ENCODE results near the gene RIPOR3.

Gene RIPOR3

GRCh38 chr20:50592282-50593004 is 98.9 kb downstream of the RIPOR3 start:
- Histone ChIP-seq H3K36me3 (0 out of 2 replicates have a peak, but pooled peaks cover 3% of the 10 kb centered on the region), H3K4me1 (peaks cover 5% of the 10 kb centered on the region; the same call in 1 of the 2 replicates), H3K4me3 (ENCODE audit: low read depth, low read length) (no peak overlapping the region), H3K9me3 (no peaks in the 10 kb centered on the region), H3K27me3 (no peaks in the 10 kb centered on the region)
- peak; percentile 40 for DNase-seq
- TF ChIP-seq, protein P1, sequence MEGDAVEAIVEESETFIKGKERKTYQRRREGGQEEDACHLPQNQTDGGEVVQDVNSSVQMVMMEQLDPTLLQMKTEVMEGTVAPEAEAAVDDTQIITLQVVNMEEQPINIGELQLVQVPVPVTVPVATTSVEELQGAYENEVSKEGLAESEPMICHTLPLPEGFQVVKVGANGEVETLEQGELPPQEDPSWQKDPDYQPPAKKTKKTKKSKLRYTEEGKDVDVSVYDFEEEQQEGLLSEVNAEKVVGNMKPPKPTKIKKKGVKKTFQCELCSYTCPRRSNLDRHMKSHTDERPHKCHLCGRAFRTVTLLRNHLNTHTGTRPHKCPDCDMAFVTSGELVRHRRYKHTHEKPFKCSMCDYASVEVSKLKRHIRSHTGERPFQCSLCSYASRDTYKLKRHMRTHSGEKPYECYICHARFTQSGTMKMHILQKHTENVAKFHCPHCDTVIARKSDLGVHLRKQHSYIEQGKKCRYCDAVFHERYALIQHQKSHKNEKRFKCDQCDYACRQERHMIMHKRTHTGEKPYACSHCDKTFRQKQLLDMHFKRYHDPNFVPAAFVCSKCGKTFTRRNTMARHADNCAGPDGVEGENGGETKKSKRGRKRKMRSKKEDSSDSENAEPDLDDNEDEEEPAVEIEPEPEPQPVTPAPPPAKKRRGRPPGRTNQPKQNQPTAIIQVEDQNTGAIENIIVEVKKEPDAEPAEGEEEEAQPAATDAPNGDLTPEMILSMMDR (IDR thresholded peaks at IDR 0.05; ENCODE audit: low read depth, low read length): no peak

DNA sequence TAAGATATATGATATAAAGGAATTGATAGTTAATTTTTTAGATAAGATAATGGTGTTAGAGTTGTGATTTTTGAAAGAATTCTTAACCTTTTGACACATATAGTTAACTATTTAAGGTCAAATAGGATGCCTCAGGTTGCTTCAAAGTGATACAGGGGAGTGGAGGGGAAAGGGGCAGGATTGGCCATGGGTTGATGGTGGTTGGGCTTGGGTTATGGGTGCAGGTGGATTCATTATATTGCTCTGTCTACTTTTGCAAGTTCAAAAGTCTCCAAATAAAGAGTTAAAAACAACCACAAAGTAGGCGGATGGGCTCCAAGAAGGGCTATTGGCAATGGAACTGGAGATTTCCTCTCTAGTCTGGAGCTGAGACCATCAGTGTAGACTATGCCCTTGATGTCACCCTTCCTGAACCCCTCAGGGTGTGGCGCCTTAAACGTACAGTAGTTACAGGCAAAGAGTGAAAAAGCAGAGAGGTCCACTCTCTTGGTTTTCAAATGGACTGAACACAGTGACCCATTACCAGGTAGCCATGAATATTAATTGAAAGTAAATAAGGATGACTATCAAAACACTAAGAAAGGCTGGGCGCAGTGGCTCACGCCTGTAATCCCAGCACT is 100.0 kb downstream of the RIPOR3 start:
- TF ChIP-seq, protein P1 (IDR thresholded peaks at IDR 0.05; ENCODE audit: low read depth, low read length): no peak

GRCh38 chr20:50590348-50590664 is 101.0 kb downstream of the RIPOR3 start:
- peaks cover 5% of the 10 kb centered on the region; the same call in 1 of the 2 replicates for H3K4me1 ChIP-seq
- DNase-seq: no peak
- H3K36me3 ChIP-seq: 0 out of 2 replicates have a peak, but pooled peaks cover 3% of the 10 kb centered on the region
- H3K27me3 ChIP-seq: no peaks in the 10 kb centered on the region
- no peaks in the 10 kb centered on the region for H3K9me3 ChIP-seq
- no peak overlapping the region for H3K4me3 ChIP-seq (ENCODE audit: low read depth, low read length)
- TF ChIP-seq, protein P1 (IDR thresholded peaks at IDR 0.05; ENCODE audit: low read depth, low read length): no peak

More for the DNA sequence above, 100.0 kb downstream of the RIPOR3 start:
- Histone ChIP-seq H3K9me3 (no peaks in the 10 kb centered on the region), H3K27me3 (no peaks in the 10 kb centered on the region), H3K4me1 (peaks cover 5% of the 10 kb centered on the region; the same call in 1 of the 2 replicates), H3K36me3 (0 out of 2 replicates have a peak, but pooled peaks cover 3% of the 10 kb centered on the region), H3K4me3 (ENCODE audit: low read depth, low read length) (no peak overlapping the region)
- DNase-seq: no peak

DNA sequence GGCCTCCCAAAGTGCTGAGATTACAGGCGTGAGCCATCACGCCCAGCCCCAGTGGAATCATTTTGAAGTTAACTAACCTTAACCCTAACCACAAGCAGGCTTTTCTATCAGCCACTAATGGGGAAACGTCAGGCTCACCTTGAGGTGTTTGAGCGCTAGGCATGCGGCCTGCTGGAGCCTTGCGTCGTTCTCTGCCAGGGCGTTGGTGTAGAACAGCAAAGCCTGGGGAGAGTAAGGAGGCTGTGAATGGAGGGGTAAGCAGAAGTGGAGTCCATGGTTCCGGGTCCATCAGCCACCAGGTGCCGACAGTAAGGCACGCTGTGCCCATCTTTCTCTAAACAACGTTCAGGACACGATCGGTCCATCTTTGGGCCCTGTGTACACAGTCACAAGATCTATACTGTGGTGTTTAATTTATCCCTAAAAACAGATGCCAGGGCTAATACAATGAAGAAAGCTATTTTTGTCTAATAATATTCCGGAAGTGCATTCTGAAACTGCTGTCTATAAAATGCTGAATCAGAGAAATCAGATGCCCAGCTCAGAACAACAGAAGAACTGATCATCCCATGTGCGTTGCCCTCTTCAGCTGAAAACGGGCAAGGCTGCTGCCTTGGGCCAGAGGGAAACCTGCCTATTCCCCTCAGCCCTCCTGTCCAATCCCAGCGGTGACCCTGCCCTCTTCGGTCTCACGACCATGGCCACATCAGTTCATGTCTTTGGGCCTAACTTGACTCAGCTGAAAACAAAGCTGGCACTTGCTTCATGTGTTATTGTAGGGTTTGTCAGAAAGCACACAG is 101.6 kb downstream of the RIPOR3 start:
- Histone ChIP-seq H3K9me3 (no peaks in the 10 kb centered on the region), H3K36me3 (0 out of 2 replicates have a peak, but pooled peaks cover 3% of the 10 kb centered on the region), H3K27me3 (no peaks in the 10 kb centered on the region), H3K4me3 (ENCODE audit: low read depth, low read length) (no peak overlapping the region), H3K4me1 (peaks cover 5% of the 10 kb centered on the region; the same call in 1 of the 2 replicates)
- no peak for DNase-seq
- TF ChIP-seq, protein P1 (IDR thresholded peaks at IDR 0.05; ENCODE audit: low read depth, low read length): no peak

DNA sequence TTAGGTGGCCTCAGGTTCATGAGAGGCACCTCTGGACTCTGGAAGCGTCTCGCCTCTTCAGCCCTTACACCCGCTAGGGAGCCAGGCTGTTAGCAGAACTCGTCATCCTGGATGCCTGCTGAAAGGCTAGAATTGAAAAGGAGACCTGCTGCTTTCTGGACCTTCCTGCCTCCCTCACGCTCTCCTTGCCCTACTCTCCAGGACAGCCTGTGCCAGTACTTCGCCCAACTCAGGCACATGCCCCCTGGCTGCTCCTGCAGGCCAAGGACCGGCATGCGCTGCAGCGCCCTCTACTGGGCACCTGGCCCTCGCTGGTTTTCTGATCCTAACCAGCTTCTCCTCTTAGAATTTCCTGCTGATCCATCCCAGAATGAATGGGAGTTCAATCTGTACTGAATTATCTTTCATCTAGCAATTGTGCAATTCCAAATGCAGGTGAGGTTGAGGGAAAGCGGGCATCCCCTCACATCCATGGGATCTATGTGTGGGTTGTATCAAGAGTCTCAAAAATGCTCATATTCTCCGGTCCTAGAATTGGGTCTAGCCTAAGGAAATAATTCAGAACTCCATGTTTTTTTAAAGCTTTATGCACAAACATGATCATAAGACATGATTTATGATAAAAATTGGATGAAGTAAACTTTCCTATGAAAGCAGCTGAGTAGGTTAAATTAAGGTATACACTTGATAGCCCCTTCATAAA is 103.2 kb downstream of the RIPOR3 start:
- TF ChIP-seq, protein P1 (IDR thresholded peaks at IDR 0.05; ENCODE audit: low read depth, low read length): peak; percentile 100

More for the DNA sequence above, 103.2 kb downstream of the RIPOR3 start:
- H3K4me1 ChIP-seq: peaks cover 5% of the 10 kb centered on the region; the same call in 1 of the 2 replicates
- H3K9me3 ChIP-seq: no peaks in the 10 kb centered on the region
- H3K4me3 ChIP-seq (ENCODE audit: low read depth, low read length): no peak overlapping the region
- H3K36me3 ChIP-seq: peaks cover 13% of the 10 kb centered on the region
- H3K27me3 ChIP-seq: no peaks in the 10 kb centered on the region
- peak; percentile 84 for DNase-seq

Measured in BE2C (cell line).